Calu3 (cell line): ENCODE results near the gene SMIM44. TPM values are rescaled to one million over a fixed set of nuclear protein-coding genes. Genes with fewer than 3 reads are reported as not detected.

ENCODE experiments used
- BruUV-seq: library from RNA; stranded (reverse); fragments of 400-500 nt; replicated peaks from 2 replicates; lab custom pipeline; 2021; lab: Mats Ljungman, UMichigan
- CTCF ChIA-PET: fragments of 300-600 bp; sonication (Branson Sonifier 250); formaldehyde crosslinking; loops from one replicate; lab custom pipeline; 2022; ENCODE audit warnings: antibody characterized with exemption; lab: Charles Lee
- DNase-seq: peaks from one replicate; pipeline ENCODE4 v3.0.0; 2022
- H3K27ac Mint-ChIP-seq: one replicate; pipeline ENCODE4 v1.8.0; 2022; ENCODE audit warnings: mixed read lengths; ENCODE audit not compliant: unreplicated experiment
- H3K27me3 Mint-ChIP-seq: one replicate; pipeline ENCODE4 v1.8.0; 2022; ENCODE audit warnings: mixed read lengths; ENCODE audit not compliant: unreplicated experiment
- H3K36me3 Mint-ChIP-seq: one replicate; pipeline ENCODE4 v1.8.0; 2022; ENCODE audit warnings: mild to moderate bottlenecking, moderate library complexity, mixed read lengths; ENCODE audit not compliant: insufficient read depth, unreplicated experiment
- H3K4me1 Mint-ChIP-seq: one replicate; pipeline ENCODE4 v1.8.0; 2022; ENCODE audit warnings: mild to moderate bottlenecking, low read depth, mixed read lengths; ENCODE audit not compliant: unreplicated experiment
- H3K4me3 Mint-ChIP-seq: one replicate; pipeline ENCODE4 v1.8.0; 2022; ENCODE audit warnings: mild to moderate bottlenecking, low read depth, moderate library complexity, mixed read lengths; ENCODE audit not compliant: unreplicated experiment
- H3K9me3 Mint-ChIP-seq: one replicate; pipeline ENCODE4 v1.8.0; 2022; ENCODE audit warnings: low read depth, mixed read lengths; ENCODE audit not compliant: unreplicated experiment
- intact Hi-C: fragments of 100-400 bp; cut with micrococcal nuclease; formaldehyde crosslinking; loops from one replicate; pipeline ENCODE4 v1.10.0; 2022; ENCODE audit not compliant: unreplicated experiment
- total RNA-seq: library from RNA; stranded (reverse); gene quantifications from 2 replicates; pipeline ENCODE4 v1.2.3, GENCODE V29; 2022
- TF ChIP-seq, protein P1 (sequence below): fragments of 200-600 bp; IDR thresholded peaks from one replicate; pipeline ENCODE4 v1.8.0; 2022; ENCODE audit warnings: antibody characterized with exemption; ENCODE audit not compliant: unreplicated experiment

The SMIM44 gene
- total RNA-seq, 1 experiment from 2014 or later = not detected

DNA sequence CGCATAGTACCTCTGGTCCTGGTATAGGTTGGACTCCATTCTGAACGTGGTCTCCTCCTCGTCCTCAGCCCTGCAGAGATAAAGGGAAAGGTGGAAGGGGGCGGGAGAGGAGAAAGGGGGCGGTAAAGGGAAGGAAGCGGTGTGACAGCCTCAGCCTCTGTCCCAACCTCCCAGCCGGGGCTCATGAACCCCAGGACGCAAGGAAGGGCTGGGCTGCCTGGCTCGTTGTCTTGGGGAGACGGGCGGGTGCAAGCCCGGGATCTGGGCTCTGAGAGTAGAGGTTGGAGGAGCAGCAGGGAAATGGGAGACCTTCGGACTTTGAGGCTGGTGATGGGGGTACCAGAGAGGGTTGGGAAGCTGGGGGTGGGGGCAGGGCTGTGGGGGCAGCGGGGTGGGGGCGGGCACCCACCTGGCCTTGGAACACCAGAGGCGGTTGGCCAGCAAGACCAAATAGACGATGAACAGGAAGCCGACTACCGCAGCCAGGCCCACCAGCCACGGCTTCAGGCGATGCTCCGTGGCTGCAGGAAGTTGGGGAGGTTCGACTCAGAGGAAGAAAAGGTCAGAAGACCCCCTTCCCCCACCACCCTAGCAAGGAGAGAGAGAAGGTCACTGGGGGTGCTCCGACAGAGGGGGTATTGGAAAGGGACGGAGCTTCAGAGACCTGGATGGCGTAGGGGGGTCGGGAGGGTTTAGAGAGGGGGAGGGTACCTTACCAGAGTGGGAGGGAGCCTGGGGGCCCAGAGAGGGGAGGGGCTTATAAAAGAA, 4.6 kb downstream of the SMIM44 start:
- no peak overlapping the region for H3K4me3 Mint-ChIP-seq
- DNase-seq = no peak
- intact Hi-C loops = no loop called here
- TF ChIP-seq, protein P1, sequence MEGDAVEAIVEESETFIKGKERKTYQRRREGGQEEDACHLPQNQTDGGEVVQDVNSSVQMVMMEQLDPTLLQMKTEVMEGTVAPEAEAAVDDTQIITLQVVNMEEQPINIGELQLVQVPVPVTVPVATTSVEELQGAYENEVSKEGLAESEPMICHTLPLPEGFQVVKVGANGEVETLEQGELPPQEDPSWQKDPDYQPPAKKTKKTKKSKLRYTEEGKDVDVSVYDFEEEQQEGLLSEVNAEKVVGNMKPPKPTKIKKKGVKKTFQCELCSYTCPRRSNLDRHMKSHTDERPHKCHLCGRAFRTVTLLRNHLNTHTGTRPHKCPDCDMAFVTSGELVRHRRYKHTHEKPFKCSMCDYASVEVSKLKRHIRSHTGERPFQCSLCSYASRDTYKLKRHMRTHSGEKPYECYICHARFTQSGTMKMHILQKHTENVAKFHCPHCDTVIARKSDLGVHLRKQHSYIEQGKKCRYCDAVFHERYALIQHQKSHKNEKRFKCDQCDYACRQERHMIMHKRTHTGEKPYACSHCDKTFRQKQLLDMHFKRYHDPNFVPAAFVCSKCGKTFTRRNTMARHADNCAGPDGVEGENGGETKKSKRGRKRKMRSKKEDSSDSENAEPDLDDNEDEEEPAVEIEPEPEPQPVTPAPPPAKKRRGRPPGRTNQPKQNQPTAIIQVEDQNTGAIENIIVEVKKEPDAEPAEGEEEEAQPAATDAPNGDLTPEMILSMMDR = no peak
- H3K27ac Mint-ChIP-seq = no peak overlapping the region
- H3K27me3 Mint-ChIP-seq = no peaks in the 10 kb centered on the region
- no peaks in the 10 kb centered on the region for H3K9me3 Mint-ChIP-seq
- peaks cover 19% of the 10 kb centered on the region for H3K36me3 Mint-ChIP-seq
- H3K4me1 Mint-ChIP-seq = no peaks in the 10 kb centered on the region
- BruUV-seq = no TSS peak
- CTCF ChIA-PET = interaction anchor here (0.8 kb wide), 1 partner anchor 176 kb away, joined by 7 read pairs; no protein-coding TSS in a partner anchor

DNA sequence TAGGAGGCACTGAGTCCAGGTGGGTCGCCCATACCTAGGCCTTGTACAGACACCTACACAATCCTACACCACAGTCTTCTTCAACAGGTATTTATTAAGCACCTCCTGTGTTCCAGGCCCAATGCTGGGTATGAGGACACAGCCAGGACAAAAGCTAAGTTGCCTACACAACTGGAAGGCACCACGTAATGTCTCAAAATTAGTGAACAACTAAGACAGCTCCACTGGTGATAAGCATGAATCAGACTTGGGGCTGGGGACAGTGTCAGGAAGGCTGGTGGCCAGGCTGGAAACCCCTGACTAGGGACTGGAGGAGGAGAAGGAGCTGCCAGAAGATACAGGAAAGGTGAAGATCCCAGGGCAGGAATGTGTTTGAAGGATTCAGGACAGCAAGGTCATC, 5.3 kb downstream of the SMIM44 start:
- intact Hi-C loops = no loop called here
- DNase-seq = no peak
- Mint-ChIP-seq H3K36me3 (peaks cover 19% of the 10 kb centered on the region), H3K9me3 (no peaks in the 10 kb centered on the region), H3K27me3 (no peaks in the 10 kb centered on the region), H3K4me3 (no peak overlapping the region), H3K4me1 (no peaks in the 10 kb centered on the region), H3K27ac (no peak overlapping the region)
- no TSS peak for BruUV-seq
- CTCF ChIA-PET = no interaction called here
- TF ChIP-seq, protein P1 = no peak

DNA sequence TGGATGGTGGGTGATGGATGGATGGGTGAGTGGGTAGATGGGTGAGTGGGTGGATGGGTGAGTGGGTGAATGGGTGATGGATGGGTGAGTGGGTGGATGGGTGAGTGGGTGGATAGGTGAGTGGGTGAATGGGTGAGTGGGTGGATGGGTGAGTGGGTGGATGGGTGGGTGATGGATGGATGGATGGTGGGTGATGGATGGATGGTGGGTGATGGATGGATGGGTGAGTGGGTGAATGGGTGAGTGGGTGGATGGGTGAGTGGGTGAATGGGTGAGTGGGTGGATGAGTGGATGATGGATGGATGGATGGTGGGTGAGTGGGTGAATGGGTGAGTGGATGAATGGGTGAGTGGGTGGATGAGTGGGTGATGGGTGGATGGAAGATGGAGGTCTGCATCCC, 5.7 kb downstream of the SMIM44 start:
- TF ChIP-seq, protein P1 = no peak
- intact Hi-C loops = no loop called here
- DNase-seq = no peak
- Mint-ChIP-seq H3K27me3 (no peaks in the 10 kb centered on the region), H3K36me3 (peaks cover 19% of the 10 kb centered on the region), H3K9me3 (no peaks in the 10 kb centered on the region), H3K4me1 (no peaks in the 10 kb centered on the region), H3K4me3 (no peak overlapping the region), H3K27ac (no peak overlapping the region)
- no TSS peak for BruUV-seq
- CTCF ChIA-PET = no interaction called here

- intact Hi-C loops = no loop called here
- CTCF ChIA-PET = no interaction called here
These were observed 6.4 kb downstream of the SMIM44 start for GRCh38 chr19:3476830-3477229.

More at GRCh38 chr19:3476830-3477229, 6.4 kb downstream of the SMIM44 start:
- H3K27me3 Mint-ChIP-seq = no peaks in the 10 kb centered on the region
- H3K4me1 Mint-ChIP-seq = no peaks in the 10 kb centered on the region
- peaks cover 17% of the 10 kb centered on the region for H3K36me3 Mint-ChIP-seq
- no peak overlapping the region for H3K27ac Mint-ChIP-seq
- no TSS peak for BruUV-seq
- TF ChIP-seq, protein P1 = no peak
- DNase-seq = no peak
- no peaks in the 10 kb centered on the region for H3K9me3 Mint-ChIP-seq
- H3K4me3 Mint-ChIP-seq = no peak overlapping the region
